GM18517 (cell line): Measurements from ENCODE around the gene POLR2A.

Experiments used
- ATAC-seq: cut with Tn5 transposase; IDR thresholded peaks from one replicate; pipeline ENCODE4 v1.9.1; 2021; ENCODE audit warnings: mild to moderate bottlenecking, moderate library complexity; ENCODE audit not compliant: unreplicated experiment

Gene POLR2A

GRCh38 chr17:7502171-7502847 lies 18.1 kb downstream of the POLR2A start:
- ATAC-seq: no peak

GRCh38 chr17:7502987-7503386 lies 18.8 kb downstream of the POLR2A start:
- ATAC-seq: no peak

DNA sequence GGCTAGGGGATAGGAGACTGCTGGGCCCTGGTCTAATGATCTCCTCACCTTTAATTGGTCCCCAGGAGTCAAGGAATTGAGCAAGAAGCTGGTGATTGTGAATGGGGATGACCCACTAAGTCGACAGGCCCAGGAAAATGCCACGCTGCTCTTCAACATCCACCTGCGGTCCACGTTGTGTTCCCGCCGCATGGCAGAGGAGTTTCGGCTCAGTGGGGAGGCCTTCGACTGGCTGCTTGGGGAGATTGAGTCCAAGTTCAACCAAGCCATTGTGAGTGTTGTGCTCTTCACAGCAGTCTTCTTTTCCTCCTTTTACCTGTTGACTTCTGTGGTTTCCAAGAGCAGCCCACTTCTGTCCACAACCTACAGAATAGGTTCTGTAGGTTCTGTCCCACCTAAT lies 19.4 kb downstream of the POLR2A start:
- ATAC-seq: no peak

DNA sequence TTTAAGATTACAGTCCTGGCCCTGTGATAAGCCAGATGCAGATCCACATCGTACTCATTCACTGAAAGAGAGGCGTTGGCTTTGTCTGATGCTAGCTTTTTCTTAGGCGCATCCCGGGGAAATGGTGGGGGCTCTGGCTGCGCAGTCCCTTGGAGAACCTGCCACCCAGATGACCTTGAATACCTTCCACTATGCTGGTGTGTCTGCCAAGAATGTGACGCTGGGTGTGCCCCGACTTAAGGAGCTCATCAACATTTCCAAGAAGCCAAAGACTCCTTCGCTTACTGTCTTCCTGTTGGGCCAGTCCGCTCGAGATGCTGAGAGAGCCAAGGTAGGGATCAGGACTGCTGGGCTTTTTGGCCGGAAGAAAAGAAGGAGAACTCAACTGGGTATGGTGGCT lies 24.0 kb downstream of the POLR2A start:
- ATAC-seq: no peak

DNA sequence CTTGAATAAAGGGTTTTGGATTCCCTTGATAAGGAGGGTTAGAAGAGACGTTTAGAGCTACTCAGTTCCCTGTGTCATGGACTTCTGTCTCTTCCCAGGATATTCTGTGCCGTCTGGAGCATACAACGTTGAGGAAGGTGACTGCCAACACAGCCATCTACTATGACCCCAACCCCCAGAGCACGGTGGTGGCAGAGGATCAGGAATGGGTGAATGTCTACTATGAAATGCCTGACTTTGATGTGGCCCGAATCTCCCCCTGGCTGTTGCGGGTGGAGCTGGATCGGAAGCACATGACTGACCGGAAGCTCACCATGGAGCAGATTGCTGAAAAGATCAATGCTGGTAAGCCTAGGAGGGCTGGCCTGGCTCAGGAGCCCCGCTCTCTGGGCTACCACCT lies 24.7 kb downstream of the POLR2A start:
- no peak for ATAC-seq

GRCh38 chr17:7509937-7510336 lies 25.8 kb downstream of the POLR2A start:
- ATAC-seq: no peak

DNA sequence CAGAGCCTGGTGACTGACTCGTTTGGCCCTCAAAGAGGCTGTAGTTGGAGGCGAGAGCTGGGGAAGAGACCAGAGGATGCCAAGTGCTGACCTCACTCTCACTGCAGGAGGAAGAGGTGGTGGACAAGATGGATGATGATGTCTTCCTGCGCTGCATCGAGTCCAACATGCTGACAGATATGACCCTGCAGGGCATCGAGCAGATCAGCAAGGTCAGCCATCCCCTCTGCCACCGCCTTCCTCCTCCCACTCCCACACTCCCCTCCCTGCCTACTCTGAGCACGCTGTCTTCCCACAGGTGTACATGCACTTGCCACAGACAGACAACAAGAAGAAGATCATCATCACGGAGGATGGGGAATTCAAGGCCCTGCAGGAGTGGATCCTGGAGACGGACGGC lies 26.9 kb downstream of the POLR2A start:
- no peak for ATAC-seq

- no peak for ATAC-seq
Measured at GRCh38 chr17:7512105-7512504, 27.9 kb downstream of the POLR2A start.

DNA sequence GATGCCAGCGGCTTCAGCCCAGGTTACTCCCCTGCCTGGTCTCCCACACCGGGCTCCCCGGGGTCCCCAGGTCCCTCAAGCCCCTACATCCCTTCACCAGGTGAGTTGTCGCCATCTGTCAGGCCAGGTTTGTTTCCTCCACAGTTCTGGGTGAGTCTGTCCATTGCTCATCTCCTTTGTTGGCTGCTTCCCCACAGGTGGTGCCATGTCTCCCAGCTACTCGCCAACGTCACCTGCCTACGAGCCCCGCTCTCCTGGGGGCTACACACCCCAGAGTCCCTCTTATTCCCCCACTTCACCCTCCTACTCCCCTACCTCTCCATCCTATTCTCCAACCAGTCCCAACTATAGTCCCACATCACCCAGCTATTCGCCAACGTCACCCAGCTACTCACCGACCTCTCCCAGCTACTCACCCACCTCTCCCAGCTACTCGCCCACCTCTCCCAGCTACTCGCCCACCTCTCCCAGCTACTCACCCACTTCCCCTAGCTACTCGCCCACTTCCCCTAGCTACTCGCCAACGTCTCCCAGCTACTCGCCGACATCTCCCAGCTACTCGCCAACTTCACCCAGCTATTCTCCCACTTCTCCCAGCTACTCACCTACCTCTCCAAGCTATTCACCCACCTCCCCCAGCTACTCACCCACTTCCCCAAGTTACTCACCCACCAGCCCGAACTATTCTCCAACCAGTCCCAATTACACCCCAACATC lies 28.8 kb downstream of the POLR2A start:
- no peak for ATAC-seq

DNA sequence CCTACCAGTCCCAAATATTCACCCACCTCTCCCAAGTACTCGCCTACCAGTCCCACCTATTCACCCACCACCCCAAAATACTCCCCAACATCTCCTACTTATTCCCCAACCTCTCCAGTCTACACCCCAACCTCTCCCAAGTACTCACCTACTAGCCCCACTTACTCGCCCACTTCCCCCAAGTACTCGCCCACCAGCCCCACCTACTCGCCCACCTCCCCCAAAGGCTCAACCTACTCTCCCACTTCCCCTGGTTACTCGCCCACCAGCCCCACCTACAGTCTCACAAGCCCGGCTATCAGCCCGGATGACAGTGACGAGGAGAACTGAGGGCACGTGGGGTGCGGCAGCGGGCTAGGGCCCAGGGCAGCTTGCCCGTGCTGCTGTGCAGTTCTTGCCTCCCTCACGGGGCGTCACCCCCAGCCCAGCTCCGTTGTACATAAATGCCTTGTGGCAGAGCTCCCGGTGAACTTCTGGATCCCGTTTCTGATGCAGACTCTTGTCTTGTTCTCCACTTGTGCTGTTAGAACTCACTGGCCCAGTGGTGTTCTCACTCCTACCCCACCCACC lies 29.8 kb downstream of the POLR2A start:
- no peak for ATAC-seq

DNA sequence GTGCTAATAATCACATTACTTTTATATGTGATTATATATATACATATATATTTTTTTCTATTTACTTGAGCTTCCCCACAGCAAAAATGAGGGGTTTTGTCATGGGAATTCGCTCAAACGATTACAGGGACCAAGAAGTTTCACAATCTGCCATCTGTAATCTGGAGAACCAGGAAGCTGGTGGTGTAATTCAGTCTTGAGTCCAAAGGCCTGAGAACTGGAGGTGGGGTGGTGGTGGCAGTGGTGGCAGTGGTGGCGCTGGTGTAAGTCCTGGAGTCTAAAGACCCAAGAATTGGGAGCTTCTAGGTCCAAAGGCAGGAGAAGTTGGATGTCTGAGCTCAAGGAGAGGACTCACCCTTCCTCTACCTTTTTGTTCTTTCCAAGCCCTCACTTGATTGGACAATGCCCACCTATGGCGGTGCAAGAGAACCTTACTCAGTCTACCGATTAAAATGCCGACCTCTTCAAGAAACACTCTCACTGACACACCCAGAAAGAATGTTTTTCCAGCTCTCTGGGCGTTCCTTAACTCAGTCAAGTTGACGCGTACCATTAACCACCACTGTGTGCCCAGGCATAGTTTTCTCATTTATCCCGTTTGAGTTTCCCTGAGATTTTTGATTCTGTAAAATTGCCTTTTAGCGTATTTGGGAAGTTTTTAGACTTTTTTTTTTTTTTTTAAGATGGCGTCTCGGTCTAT lies 31.9 kb downstream of the POLR2A start:
- no peak for ATAC-seq

DNA sequence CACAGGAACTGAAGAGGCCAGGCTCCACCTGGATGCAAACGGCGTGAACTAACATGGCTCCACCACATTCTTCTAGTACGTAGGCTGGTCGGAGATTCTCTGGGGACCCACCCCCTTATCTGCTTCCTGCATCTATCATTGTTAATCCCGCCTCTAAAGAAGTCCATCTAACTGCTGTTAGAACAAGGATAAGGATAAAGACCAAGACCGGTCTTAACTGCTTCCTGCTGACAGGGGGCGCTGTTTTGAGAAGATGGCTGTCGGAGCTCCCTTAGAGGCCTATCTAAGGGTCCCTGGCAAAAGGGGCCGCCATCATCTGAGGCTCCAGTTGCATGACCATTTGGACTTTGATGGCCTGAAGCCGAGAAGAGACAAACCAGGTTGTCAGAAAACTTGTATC lies 38.9 kb downstream of the POLR2A start:
- no peak for ATAC-seq

DNA sequence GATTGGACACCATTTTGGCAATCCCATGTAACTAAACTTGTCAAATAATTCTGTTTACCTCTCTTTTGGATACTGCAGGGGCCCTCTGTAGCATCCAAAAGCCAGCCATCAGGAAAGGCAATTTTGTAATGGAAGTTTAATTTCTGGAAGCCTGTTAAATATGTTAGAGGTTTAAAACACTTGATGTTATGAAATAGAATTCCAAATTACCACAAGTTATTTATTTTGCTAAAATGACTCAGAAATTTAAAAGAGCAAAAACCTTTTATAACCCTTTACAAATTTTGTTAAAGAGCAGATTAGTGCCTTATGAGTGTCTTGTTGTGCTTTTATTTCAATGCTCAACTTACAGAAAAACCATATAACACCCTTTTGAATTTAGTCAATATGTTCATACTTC lies 44.7 kb downstream of the POLR2A start:
- no peak for ATAC-seq

DNA sequence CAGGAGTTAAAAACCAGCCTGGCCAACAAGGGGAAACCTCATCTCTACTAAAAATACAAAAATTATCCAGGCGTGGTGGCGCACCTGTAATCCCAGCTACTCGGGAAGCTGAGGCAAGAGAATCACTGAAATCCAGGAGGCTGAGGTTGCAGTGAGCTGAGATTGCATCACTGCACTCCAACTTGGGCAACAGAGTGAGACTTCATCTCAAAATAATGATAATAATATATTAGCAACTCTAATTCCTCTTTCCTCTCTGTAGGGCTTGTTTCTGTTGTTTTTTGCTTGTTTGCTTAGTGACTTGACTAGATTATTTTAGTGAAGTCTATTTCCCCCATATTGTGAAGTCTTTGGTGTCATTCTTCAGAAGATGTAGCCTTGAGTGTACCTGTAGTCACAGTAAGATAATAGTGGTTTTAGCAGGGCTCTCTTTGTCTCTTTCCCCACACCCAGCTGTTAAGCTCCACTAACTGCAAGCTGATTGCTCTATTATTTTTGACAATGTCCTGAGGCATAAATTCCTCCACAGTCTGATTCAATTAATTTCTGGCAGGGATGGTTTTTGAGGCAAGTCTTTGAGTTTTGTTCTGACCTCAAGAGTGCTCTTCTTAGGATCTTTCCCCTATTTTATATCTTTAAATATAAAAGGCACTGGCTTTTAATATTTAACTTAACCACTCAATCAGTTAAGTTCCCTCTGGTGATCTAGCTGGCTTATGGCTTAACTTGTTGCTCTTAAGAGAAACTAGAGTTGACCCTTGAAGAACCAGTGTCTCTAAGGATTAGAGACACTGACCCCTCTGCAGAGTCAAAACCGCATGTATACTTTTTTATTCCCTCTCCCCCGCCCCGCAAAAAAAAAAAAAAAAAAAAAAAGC lies 46.1 kb downstream of the POLR2A start:
- no peak for ATAC-seq

DNA sequence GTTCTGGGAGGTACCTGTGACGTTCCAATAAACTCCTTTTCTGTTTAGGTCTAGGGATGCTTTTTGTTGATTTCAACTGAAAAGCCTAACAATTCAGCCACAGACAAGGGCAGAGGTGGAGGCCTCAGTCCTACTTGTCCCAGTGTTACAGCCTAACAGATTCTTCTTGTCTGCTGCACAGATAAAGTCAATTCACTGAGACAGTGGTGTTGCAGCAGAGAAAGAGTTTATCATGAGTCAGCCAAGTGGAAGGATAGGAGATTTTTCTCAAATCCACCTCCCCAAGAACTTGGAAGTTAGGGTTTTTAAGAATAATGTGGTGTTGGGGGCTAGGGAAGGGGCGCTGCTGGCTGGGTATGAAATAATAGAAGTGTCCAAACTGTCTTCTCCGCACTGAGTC lies 53.9 kb downstream of the POLR2A start:
- no peak for ATAC-seq

GRCh38 chr17:7538891-7539545 lies 54.9 kb downstream of the POLR2A start:
- ATAC-seq: no peak

- ATAC-seq: no peak
Measured at GRCh38 chr17:7541074-7541621, 57.0 kb downstream of the POLR2A start.

DNA sequence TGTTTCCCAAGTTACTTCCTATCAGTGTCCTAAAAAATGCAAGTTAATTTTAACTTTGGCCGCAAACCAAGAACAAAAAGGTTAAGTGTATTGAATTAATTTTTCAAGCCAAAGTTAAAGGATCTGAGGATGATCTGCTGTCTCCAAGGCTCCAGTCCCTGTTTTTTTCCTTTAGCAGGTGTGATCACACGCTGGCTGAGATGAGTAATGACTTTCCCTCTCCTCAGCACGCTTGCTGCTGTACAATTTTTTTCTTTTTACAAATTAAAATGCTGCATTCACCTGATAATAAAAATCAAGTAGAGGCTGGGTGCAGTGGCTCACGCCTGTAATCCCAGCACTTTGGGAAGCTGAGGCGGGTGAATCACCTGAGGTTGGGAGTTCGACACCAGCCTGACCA lies 60.7 kb downstream of the POLR2A start:
- no peak for ATAC-seq

GRCh38 chr17:7548585-7549400 lies 64.6 kb downstream of the POLR2A start, which contains the start of gene TNFSF12:
TSS of gene TNFSF12 (plus strand) at chr17:7549058. CDS start at chr17:7549154, 96 bp downstream.
- no peak for ATAC-seq
